ENCODE results near the gene SPSB1.

DNA sequence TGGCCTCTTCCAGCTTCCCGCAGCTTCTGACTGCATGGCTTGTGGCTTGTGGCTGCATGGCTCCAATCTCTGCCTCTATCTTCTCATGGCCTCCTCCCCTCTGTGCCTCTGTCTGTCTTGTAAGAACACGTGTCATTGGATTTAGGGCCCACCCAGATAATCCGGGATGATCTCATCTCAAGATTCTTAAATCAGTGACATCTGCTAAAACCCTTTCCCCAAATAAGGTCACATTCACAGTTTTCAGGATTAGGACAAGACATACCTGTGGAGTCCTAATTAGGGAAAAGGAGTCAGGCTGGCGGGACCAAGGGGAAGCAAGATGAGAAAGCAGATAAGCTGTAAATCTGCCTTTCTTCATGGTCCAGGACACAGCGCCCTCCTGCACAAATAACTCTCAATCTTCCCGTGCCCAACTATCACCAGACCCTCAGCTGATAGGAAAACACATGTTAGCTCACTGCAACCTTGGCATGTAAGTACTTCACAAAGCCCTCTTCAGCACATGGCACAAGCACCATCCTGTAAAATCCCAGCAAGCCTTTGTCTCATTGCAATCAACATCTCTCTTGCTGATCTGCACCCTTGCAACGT is 82.2 kb downstream of the SPSB1 start:
- TF ChIP-seq EP300 (IDR thresholded peaks at IDR 0.05) (no peak), POLR2A (IDR thresholded peaks at IDR 0.05) (no peak)
- TF ChIP-seq, protein P1, sequence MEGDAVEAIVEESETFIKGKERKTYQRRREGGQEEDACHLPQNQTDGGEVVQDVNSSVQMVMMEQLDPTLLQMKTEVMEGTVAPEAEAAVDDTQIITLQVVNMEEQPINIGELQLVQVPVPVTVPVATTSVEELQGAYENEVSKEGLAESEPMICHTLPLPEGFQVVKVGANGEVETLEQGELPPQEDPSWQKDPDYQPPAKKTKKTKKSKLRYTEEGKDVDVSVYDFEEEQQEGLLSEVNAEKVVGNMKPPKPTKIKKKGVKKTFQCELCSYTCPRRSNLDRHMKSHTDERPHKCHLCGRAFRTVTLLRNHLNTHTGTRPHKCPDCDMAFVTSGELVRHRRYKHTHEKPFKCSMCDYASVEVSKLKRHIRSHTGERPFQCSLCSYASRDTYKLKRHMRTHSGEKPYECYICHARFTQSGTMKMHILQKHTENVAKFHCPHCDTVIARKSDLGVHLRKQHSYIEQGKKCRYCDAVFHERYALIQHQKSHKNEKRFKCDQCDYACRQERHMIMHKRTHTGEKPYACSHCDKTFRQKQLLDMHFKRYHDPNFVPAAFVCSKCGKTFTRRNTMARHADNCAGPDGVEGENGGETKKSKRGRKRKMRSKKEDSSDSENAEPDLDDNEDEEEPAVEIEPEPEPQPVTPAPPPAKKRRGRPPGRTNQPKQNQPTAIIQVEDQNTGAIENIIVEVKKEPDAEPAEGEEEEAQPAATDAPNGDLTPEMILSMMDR (IDR thresholded peaks at IDR 0.05), result no peak

Data from stomach (tissue), 4 donors.